HCT116 (cell line): ENCODE measurements around the gene PC. TPM values are rescaled to one million over a fixed set of nuclear protein-coding genes. Genes with fewer than 3 reads are reported as not detected.

ENCODE experiments used
- ATAC-seq: fragments of 200-7000 bp; cut with Tn5 transposase; 2 replicates; pipeline ENCODE4 v1.9.1; 2020; ENCODE audit warnings: mild to moderate bottlenecking, moderate library complexity
- BruUV-seq: library from RNA; stranded (reverse); fragments of 400-500 nt; replicated peaks from 2 replicates; lab custom pipeline; 2021; lab: Mats Ljungman, UMichigan
- CTCF ChIA-PET: fragments of 300-600 bp; sonication (Branson Sonifier 250); formaldehyde crosslinking; loops from one replicate; lab custom pipeline; 2021; ENCODE audit warnings: antibody characterized with exemption; lab: Charles Lee
- POLR2A ChIA-PET: fragments of 300-600, 350-600 bp; sonication (Branson Sonifier 250); formaldehyde crosslinking; loops from one replicate; lab custom pipeline; 2021; ENCODE audit warnings: antibody characterized with exemption; lab: Charles Lee
- RAD21 ChIA-PET, 2 experiments: fragments of 300-600 bp; sonication (Branson Sonifier 250); formaldehyde crosslinking; loops; one replicate each; lab custom pipeline; 2023; ENCODE audit warnings: low total read pairs in 2 of 2; ENCODE audit not compliant: uncharacterized antibody in 2 of 2, unreplicated experiment in 2 of 2, low non-redundant PET in 1 of 2; lab: Charles Lee
- DNase-seq: peaks from one replicate; pipeline ENCODE4 v3.0.0-alpha.2; 2010; ENCODE audit warnings: low read depth, low spot score
- H2AFZ ChIP-seq: fragments of 200-600 bp; shearing (Covaris generic), sonication (generic); 2 replicates; pipeline ENCODE4 v1.6.1; 2017; ENCODE audit warnings: low read depth, mixed run types, mixed read lengths, antibody characterized with exemption, low read length; ENCODE audit not compliant: poor library complexity, severe bottlenecking
- H3K27ac ChIP-seq: 2 replicates; pipeline ENCODE4 v1.5.1; 2012; ENCODE audit warnings: low read depth, low read length
- H3K27me3 ChIP-seq: fragments of 200-600 bp; sonication (generic); 2 replicates; pipeline ENCODE4 v1.6.1; 2016; ENCODE audit warnings: mixed run types, low read length, mixed read lengths; ENCODE audit not compliant: insufficient read depth
- H3K36me3 ChIP-seq, 2 experiments: fragments of 200-500 bp in 1 of 2; fragments of 200-600 bp in 1 of 2; sonication (Bioruptor generic) in 1 of 2; sonication (generic) in 1 of 2; 2 replicates each; pipeline versions ENCODE4 v1.5.1 to v1.6.1; 2014 to 2016; ENCODE audit warnings: low read length in 2 of 2, inconsistent platforms in 1 of 2, mixed read lengths in 1 of 2, mixed run types in 1 of 2; ENCODE audit not compliant: insufficient read depth in 2 of 2, control insufficient read depth in 1 of 2
- H3K4me1 ChIP-seq, 2 experiments: fragments of 200-600 bp in 1 of 2; sonication (generic) in 1 of 2; 2 replicates each; pipeline versions ENCODE4 v1.5.1 to v1.6.1; 2012 to 2017; ENCODE audit warnings: low read length in 2 of 2, inconsistent platforms in 1 of 2, mild to moderate bottlenecking in 1 of 2, mixed read lengths in 1 of 2, mixed run types in 1 of 2, moderate library complexity in 1 of 2; ENCODE audit not compliant: insufficient read depth in 2 of 2, control insufficient read depth in 1 of 2
- H3K4me2 ChIP-seq: fragments of 200-600 bp; sonication (generic); 2 replicates; pipeline ENCODE4 v1.6.1; 2017; ENCODE audit warnings: mixed run types, low read length, mixed read lengths
- H3K4me3 ChIP-seq, 2 experiments: fragments of 200-600 bp in 1 of 2; sonication (generic) in 1 of 2; replicated peaks in 1 of 2; 2 replicates each; pipeline ENCODE4 v1.5.1; 2011 to 2016; ENCODE audit warnings: low read length in 2 of 2, control low read depth in 1 of 2, low read depth in 1 of 2, mild to moderate bottlenecking in 1 of 2, mixed read lengths in 1 of 2, mixed run types in 1 of 2
- H3K79me2 ChIP-seq: fragments of 200-600 bp; sonication (generic); 2 replicates; pipeline ENCODE4 v1.6.1; 2017; ENCODE audit warnings: mild to moderate bottlenecking, mixed run types, low read length, moderate library complexity, mixed read lengths; ENCODE audit not compliant: insufficient read depth
- H3K9ac ChIP-seq: fragments of 200-600 bp; sonication (generic); 2 replicates; pipeline ENCODE4 v1.6.1; 2016; ENCODE audit warnings: low read length, mixed read lengths
- H3K9me2 ChIP-seq: fragments of 200-600 bp; sonication (generic), shearing (Covaris generic); 2 replicates; pipeline ENCODE4 v1.6.1; 2017; ENCODE audit warnings: mixed run types, mild to moderate bottlenecking, moderate library complexity; ENCODE audit not compliant: insufficient read depth
- H3K9me3 ChIP-seq, 2 experiments: fragments of 200-500 bp in 1 of 2; fragments of 200-600 bp in 1 of 2; sonication (Bioruptor generic) in 1 of 2; sonication (generic) in 1 of 2; 2 replicates each; pipeline ENCODE4 v1.6.1; 2014 to 2017; ENCODE audit warnings: low read length in 2 of 2, mixed read lengths in 2 of 2, inconsistent platforms in 1 of 2, low read depth in 1 of 2, mild to moderate bottlenecking in 1 of 2, mixed run types in 1 of 2, moderate library complexity in 1 of 2; ENCODE audit not compliant: control insufficient read depth in 1 of 2, insufficient read depth in 1 of 2
- H4K20me1 ChIP-seq: fragments of 200-600 bp; sonication (generic), shearing (Covaris generic); 2 replicates; pipeline ENCODE4 v1.6.1; 2017; ENCODE audit warnings: mixed run types, mild to moderate bottlenecking, moderate library complexity; ENCODE audit not compliant: insufficient read depth
- CBX3 ChIP-seq: IDR thresholded peaks from 2 replicates; pipeline ENCODE4 v1.6.1; 2012; ENCODE audit warnings: low read depth
- EGR1 ChIP-seq: IDR thresholded peaks from 2 replicates; pipeline ENCODE4 v1.6.1; 2012; ENCODE audit warnings: low read depth
- ELF1 ChIP-seq: IDR thresholded peaks from 2 replicates; pipeline ENCODE4 v1.6.1; 2012; ENCODE audit warnings: low read depth, borderline replicate concordance
- EZH2 ChIP-seq: fragments of 200-600 bp; sonication (generic); IDR thresholded peaks from 2 replicates; pipeline ENCODE4 v1.6.1; 2017; ENCODE audit warnings: antibody characterized with exemption, mixed run types
- EZH2phosphoT487 ChIP-seq: fragments of 200-600 bp; IDR thresholded peaks from 2 replicates; pipeline ENCODE4 v1.6.1; 2018; ENCODE audit warnings: antibody characterized with exemption, borderline replicate concordance
- FOSL1 ChIP-seq: IDR thresholded peaks from 2 replicates; pipeline ENCODE4 v1.6.1; 2012; ENCODE audit warnings: low read depth
- SIN3A ChIP-seq: IDR thresholded peaks from 2 replicates; pipeline ENCODE4 v1.6.1; 2012; ENCODE audit warnings: low read depth
- YY1 ChIP-seq: IDR thresholded peaks from 2 replicates; pipeline ENCODE4 v1.6.1; 2011; ENCODE audit warnings: low read length, low read depth, moderate library complexity, mild to moderate bottlenecking; ENCODE audit not compliant: insufficient replicate concordance; ENCODE audit errors: extremely low read depth
- ZFX ChIP-seq: fragments of 450-650 bp; IDR thresholded peaks from 2 replicates; pipeline ENCODE4 v1.6.1; 2017
- ZNF274 ChIP-seq: fragments of 200-500 bp; sonication (Bioruptor generic); IDR thresholded peaks from 2 replicates; pipeline ENCODE4 v1.6.1; 2014; ENCODE audit warnings: mild to moderate bottlenecking, low read depth, low read length, inconsistent platforms
- intact Hi-C: fragments of 100-400 bp; cut with micrococcal nuclease; formaldehyde crosslinking; loops from 2 replicates; pipeline ENCODE4 v1.10.0; 2022
- total RNA-seq: library from RNA; stranded (reverse); gene quantifications from one replicate; pipeline ENCODE4 v1.2.1, GENCODE V29; 2021; ENCODE audit not compliant: unreplicated experiment
- TF ChIP-seq, protein P1 (sequence below), 3 experiments: fragments of 200-600 bp in 1 of 3; sonication (generic) in 1 of 3; IDR thresholded peaks in 2 of 3; conservative IDR thresholded peaks in 1 of 3; 2 replicates each; pipeline ENCODE4 v1.5.1; 2012 to 2017; ENCODE audit warnings: low read depth in 2 of 3, low read length in 2 of 3, antibody characterized with exemption in 1 of 3, borderline replicate concordance in 1 of 3, control low read depth in 1 of 3, mild to moderate bottlenecking in 1 of 3, mixed read lengths in 1 of 3, mixed run types in 1 of 3, moderate library complexity in 1 of 3; ENCODE audit not compliant: insufficient read depth in 1 of 3
- TF ChIP-seq, protein P2 (sequence below): IDR thresholded peaks from 2 replicates; pipeline ENCODE4 v1.6.1; 2012
- TF ChIP-seq, protein P3 (sequence below): IDR thresholded peaks from 2 replicates; pipeline ENCODE4 v1.6.1; 2012; ENCODE audit warnings: low read depth
- TF ChIP-seq, protein P4 (sequence below): IDR thresholded peaks from 2 replicates; pipeline ENCODE4 v1.6.1; 2012

The PC gene
- total RNA-seq, 1 experiment from 2014 or later: 24.1 TPM

DNA sequence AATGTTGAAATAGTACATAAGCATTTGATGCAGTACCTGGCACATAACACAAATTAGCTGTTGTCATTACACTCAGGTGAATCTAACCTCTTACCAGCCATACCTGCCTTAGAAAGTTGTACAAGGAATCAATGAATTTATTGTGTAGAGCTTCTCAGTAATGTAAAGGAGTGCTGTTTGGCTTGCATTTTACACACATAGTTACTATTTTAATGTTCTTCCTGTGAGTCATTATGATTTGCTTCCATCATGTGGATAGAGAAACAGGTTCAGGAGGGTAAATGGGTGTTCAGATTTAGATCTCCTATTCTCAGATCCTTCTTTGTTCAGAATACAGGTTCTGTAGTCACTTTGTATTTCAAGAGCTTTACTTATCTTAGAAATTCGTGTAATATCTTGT lies 142.5 kb downstream of the PC start (continued):
- TF ChIP-seq, protein P1, sequence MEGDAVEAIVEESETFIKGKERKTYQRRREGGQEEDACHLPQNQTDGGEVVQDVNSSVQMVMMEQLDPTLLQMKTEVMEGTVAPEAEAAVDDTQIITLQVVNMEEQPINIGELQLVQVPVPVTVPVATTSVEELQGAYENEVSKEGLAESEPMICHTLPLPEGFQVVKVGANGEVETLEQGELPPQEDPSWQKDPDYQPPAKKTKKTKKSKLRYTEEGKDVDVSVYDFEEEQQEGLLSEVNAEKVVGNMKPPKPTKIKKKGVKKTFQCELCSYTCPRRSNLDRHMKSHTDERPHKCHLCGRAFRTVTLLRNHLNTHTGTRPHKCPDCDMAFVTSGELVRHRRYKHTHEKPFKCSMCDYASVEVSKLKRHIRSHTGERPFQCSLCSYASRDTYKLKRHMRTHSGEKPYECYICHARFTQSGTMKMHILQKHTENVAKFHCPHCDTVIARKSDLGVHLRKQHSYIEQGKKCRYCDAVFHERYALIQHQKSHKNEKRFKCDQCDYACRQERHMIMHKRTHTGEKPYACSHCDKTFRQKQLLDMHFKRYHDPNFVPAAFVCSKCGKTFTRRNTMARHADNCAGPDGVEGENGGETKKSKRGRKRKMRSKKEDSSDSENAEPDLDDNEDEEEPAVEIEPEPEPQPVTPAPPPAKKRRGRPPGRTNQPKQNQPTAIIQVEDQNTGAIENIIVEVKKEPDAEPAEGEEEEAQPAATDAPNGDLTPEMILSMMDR (IDR thresholded peaks at IDR 0.05 in 2 of 3, conservative IDR thresholded peaks at IDR 0.05 in 1 of 3; ENCODE audit: borderline replicate concordance in 1 of 3, insufficient read depth in 1 of 3, low read depth in 2 of 3, low read length in 2 of 3): no peak

DNA sequence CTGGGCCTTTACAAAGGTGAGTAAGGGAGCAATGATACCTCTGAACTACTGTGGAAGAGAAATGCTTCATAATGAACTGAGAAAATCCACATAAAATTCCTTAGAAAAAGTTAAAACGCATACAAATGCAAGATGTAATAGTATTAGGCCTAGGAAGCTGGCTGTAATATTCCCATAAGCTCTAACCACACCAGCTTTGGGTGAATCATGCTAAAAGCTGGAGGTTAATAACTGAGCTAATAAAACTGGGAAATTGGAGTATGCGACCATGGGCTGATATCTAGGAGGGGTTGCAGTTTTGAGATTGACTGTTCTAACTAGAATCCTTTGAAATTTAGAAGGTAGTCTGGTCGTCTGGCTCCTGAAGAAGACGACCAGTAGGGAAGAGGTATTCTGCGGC lies 143.5 kb downstream of the PC start:
- Histone ChIP-seq H3K79me2 (no peaks in the 10 kb centered on the region), H3K4me3 (no peak overlapping the region), H3K4me2 (no peak overlapping the region), H3K9ac (no peak overlapping the region), H4K20me1 (no peaks in the 10 kb centered on the region), H3K9me2 (no peaks in the 10 kb centered on the region), H2AFZ (no peak overlapping the region), H3K36me3 (no peaks in the 10 kb centered on the region), H3K9me3 (no peaks in the 10 kb centered on the region), H3K27ac (no peak overlapping the region), H3K4me1 (peaks cover 0 to 7% of the 10 kb centered on the region in 2 experiments; a peak in 2 of 4 replicates), H3K27me3 (no peaks in the 10 kb centered on the region)
- intact Hi-C loops: no loop called here
- ChIA-PET CTCF (no interaction called here), POLR2A (no interaction called here), RAD21 (no interaction called here)
- BruUV-seq: no TSS peak
- DNase-seq (no peak), ATAC-seq (no peak)
- TF ChIP-seq EZH2 (no peak), CBX3 (no peak), ZNF274 (no peak), FOSL1 (no peak), EGR1 (no peak), YY1 (no peak), ZFX (no peak), ELF1 (no peak), SIN3A (no peak), EZH2phosphoT487 (no peak)
- TF ChIP-seq, protein P2, sequence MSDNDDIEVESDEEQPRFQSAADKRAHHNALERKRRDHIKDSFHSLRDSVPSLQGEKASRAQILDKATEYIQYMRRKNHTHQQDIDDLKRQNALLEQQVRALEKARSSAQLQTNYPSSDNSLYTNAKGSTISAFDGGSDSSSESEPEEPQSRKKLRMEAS: no peak
- TF ChIP-seq, protein P3, sequence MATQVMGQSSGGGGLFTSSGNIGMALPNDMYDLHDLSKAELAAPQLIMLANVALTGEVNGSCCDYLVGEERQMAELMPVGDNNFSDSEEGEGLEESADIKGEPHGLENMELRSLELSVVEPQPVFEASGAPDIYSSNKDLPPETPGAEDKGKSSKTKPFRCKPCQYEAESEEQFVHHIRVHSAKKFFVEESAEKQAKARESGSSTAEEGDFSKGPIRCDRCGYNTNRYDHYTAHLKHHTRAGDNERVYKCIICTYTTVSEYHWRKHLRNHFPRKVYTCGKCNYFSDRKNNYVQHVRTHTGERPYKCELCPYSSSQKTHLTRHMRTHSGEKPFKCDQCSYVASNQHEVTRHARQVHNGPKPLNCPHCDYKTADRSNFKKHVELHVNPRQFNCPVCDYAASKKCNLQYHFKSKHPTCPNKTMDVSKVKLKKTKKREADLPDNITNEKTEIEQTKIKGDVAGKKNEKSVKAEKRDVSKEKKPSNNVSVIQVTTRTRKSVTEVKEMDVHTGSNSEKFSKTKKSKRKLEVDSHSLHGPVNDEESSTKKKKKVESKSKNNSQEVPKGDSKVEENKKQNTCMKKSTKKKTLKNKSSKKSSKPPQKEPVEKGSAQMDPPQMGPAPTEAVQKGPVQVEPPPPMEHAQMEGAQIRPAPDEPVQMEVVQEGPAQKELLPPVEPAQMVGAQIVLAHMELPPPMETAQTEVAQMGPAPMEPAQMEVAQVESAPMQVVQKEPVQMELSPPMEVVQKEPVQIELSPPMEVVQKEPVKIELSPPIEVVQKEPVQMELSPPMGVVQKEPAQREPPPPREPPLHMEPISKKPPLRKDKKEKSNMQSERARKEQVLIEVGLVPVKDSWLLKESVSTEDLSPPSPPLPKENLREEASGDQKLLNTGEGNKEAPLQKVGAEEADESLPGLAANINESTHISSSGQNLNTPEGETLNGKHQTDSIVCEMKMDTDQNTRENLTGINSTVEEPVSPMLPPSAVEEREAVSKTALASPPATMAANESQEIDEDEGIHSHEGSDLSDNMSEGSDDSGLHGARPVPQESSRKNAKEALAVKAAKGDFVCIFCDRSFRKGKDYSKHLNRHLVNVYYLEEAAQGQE: no peak
- TF ChIP-seq, protein P4, sequence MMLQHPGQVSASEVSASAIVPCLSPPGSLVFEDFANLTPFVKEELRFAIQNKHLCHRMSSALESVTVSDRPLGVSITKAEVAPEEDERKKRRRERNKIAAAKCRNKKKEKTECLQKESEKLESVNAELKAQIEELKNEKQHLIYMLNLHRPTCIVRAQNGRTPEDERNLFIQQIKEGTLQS: no peak
- TF ChIP-seq, all 23 proteins: peak for 0
